ENCODE data around the gene FPGS. TPM values are rescaled to one million over a fixed set of nuclear protein-coding genes. Genes with fewer than 3 reads are reported as not detected.

Gene FPGS
- total RNA-seq, 1 experiment from 2014 or later: 70.6 TPM

GRCh38 chr9:127776924-127777289 lies 25.8 kb upstream of the FPGS start:
- no peaks in the 10 kb centered on the region for H3K27me3 ChIP-seq (ENCODE audit: insufficient read depth, low read length)
- no peaks in the 10 kb centered on the region for H3K79me2 ChIP-seq (ENCODE audit: insufficient read depth, low read length)
- TF ChIP-seq CTCF (IDR thresholded peaks at IDR 0.05 in 2 of 3, conservative IDR thresholded peaks at IDR 0.05 in 1 of 3; ENCODE audit: borderline replicate concordance in 1 of 3, insufficient read depth in 1 of 3, low read depth in 2 of 3, low read length in 2 of 3): no peak
- TF ChIP-seq ZBTB33 (IDR thresholded peaks at IDR 0.05; ENCODE audit: extremely low read depth, insufficient replicate concordance, low read length): no peak
- no peak for TF ChIP-seq YY1 (IDR thresholded peaks at IDR 0.05; ENCODE audit: extremely low read depth, insufficient replicate concordance, low read depth, low read length)
- no peak for TF ChIP-seq EGR1 (IDR thresholded peaks at IDR 0.05; ENCODE audit: low read depth)
- no peak for TF ChIP-seq RAD21 (IDR thresholded peaks at IDR 0.05; ENCODE audit: low read depth)
- TF ChIP-seq CEBPB (IDR thresholded peaks at IDR 0.05; ENCODE audit: low read depth): no peak
- TF ChIP-seq EZH2phosphoT487 (IDR thresholded peaks at IDR 0.05; ENCODE audit: borderline replicate concordance): no peak
- TF ChIP-seq JUND (IDR thresholded peaks at IDR 0.05): no peak
- TF ChIP-seq, protein P1, sequence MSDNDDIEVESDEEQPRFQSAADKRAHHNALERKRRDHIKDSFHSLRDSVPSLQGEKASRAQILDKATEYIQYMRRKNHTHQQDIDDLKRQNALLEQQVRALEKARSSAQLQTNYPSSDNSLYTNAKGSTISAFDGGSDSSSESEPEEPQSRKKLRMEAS (IDR thresholded peaks at IDR 0.05): no peak
- TF ChIP-seq ELF1 (IDR thresholded peaks at IDR 0.05; ENCODE audit: borderline replicate concordance, low read depth): no peak
- no peak for TF ChIP-seq SRF (IDR thresholded peaks at IDR 0.05; ENCODE audit: low read depth)
- TF ChIP-seq ZNF274 (IDR thresholded peaks at IDR 0.05; ENCODE audit: low read depth, low read length): no peak
- TF ChIP-seq EZH2 (IDR thresholded peaks at IDR 0.05): no peak
- no peak overlapping the region for H2AFZ ChIP-seq (ENCODE audit: low read depth, low read length, poor library complexity, severe bottlenecking)
- H3K9me2 ChIP-seq (ENCODE audit: insufficient read depth): no peaks in the 10 kb centered on the region
- DNase-seq (ENCODE audit: low read depth, low spot score) (no peak), ATAC-seq (no peak)
- CTCF ChIA-PET: interaction anchor here (0.6 kb wide), 1 partner anchor 8 kb away, joined by 3 read pairs; no protein-coding TSS in a partner anchor
- no peak overlapping the region for H3K9ac ChIP-seq (ENCODE audit: low read length)
- H3K4me3 ChIP-seq (replicated peaks in 1 of 2; ENCODE audit: low read depth in 1 of 2, low read length in 2 of 2): no peak overlapping the region
- intact Hi-C loops (cut with micrococcal nuclease): no loop called here
- BruUV-seq (replicated peaks): no TSS peak
- POLR2A ChIA-PET: no interaction called here
- H3K9me3 ChIP-seq (ENCODE audit: control insufficient read depth in 1 of 2, insufficient read depth in 1 of 2, low read depth in 1 of 2, low read length in 2 of 2): no peaks in the 10 kb centered on the region
- H4K20me1 ChIP-seq (ENCODE audit: insufficient read depth): no peaks in the 10 kb centered on the region
- H3K4me2 ChIP-seq (ENCODE audit: low read length): no peak overlapping the region
- H3K4me1 ChIP-seq (ENCODE audit: control insufficient read depth in 1 of 2, insufficient read depth in 2 of 2, low read length in 2 of 2): peaks cover 1 to 3% of the 10 kb centered on the region in 2 experiments; a peak in 3 of 4 replicates
- RAD21 ChIA-PET (ENCODE audit: low non-redundant PET in 1 of 2, low total read pairs in 2 of 2, uncharacterized antibody in 2 of 2, unreplicated experiment in 2 of 2): no interaction called here
- H3K36me3 ChIP-seq (ENCODE audit: control insufficient read depth in 1 of 2, insufficient read depth in 2 of 2, low read length in 2 of 2): no peaks in the 10 kb centered on the region
- no peak overlapping the region for H3K27ac ChIP-seq (ENCODE audit: low read depth, low read length)
